HEK293 (cell line): Measurements from ENCODE around the gene SOX6.

Experiments used
- CTCF ChIA-PET: fragments of 350-600 bp; formaldehyde crosslinking; extraction: SDS; loops from one replicate; lab custom pipeline; 2021; ENCODE audit warnings: antibody characterized with exemption; lab: Yijun Ruan, JAX
- POLR2A ChIA-PET: fragments of 300-600 bp; formaldehyde crosslinking; extraction: SDS; loops from one replicate; lab custom pipeline; 2020; ENCODE audit warnings: antibody characterized with exemption, inconsistent platforms; lab: Yijun Ruan, JAX
- H3K27ac ChIP-seq: fragments of 200-500 bp; sonication (Bioruptor generic); 2 replicates; pipeline ENCODE4 v1.5.1; 2014; ENCODE audit warnings: low read depth, low read length, control low read depth, inconsistent platforms; ENCODE audit errors: extremely low read depth
- H3K36me3 ChIP-seq, 2 experiments: fragments of 200-500 bp in 1 of 2; sonication (Bioruptor generic) in 1 of 2; 1 replicate in 1 of 2; 2 replicates in 1 of 2; pipeline ENCODE4 v1.5.1; 2014 to 2017; ENCODE audit warnings: inconsistent platforms in 2 of 2, low read length in 2 of 2; ENCODE audit not compliant: control insufficient read depth in 2 of 2, insufficient read depth in 1 of 2
- H3K4me1 ChIP-seq: fragments of 200-500 bp; sonication (Bioruptor generic); 2 replicates; pipeline ENCODE4 v1.5.1; 2014; ENCODE audit warnings: mild to moderate bottlenecking, low read length, inconsistent platforms; ENCODE audit not compliant: control insufficient read depth, insufficient read depth
- H3K4me3 ChIP-seq: 2 replicates; pipeline ENCODE4 v1.5.1; 2011; ENCODE audit warnings: low read depth, mild to moderate bottlenecking, control low read depth, low read length, moderate library complexity
- H3K9me3 ChIP-seq: fragments of 200-500 bp; sonication (Bioruptor generic); 2 replicates; pipeline ENCODE4 v1.5.1; 2014; ENCODE audit warnings: low read depth, low read length, inconsistent platforms; ENCODE audit not compliant: control insufficient read depth, insufficient read depth
- GLI4 ChIP-seq: fragments of 450-650 bp; formaldehyde crosslinking; IDR thresholded peaks from 2 replicates; pipeline ENCODE4 v1.5.1; 2016; ENCODE audit warnings: missing biosample characterization, missing genetic modification characterization
- HOXC10 ChIP-seq: sonication (generic); formaldehyde crosslinking; IDR thresholded peaks from 2 replicates; pipeline ENCODE4 v1.8.1; 2023; ENCODE audit warnings: mild to moderate bottlenecking, missing genetic modification reagents
- KLF8 ChIP-seq: fragments of 450-650 bp; formaldehyde crosslinking; IDR thresholded peaks from 2 replicates; pipeline ENCODE4 v1.5.1; 2016; ENCODE audit warnings: missing biosample characterization, missing genetic modification characterization
- OSR2 ChIP-seq: fragments of 450-650 bp; formaldehyde crosslinking; IDR thresholded peaks from 2 replicates; pipeline ENCODE4 v1.5.1; 2016; ENCODE audit warnings: missing biosample characterization, missing genetic modification characterization
- ZNF341 ChIP-seq: fragments of 450-650 bp; formaldehyde crosslinking; IDR thresholded peaks from 2 replicates; pipeline ENCODE4; 2016; ENCODE audit warnings: low read depth, missing biosample characterization, missing genetic modification characterization
- ZNF416 ChIP-seq: fragments of 450-650 bp; formaldehyde crosslinking; IDR thresholded peaks from 2 replicates; pipeline ENCODE4 v1.5.1; 2016; ENCODE audit warnings: missing biosample characterization, missing genetic modification characterization
- ZNF555 ChIP-seq: fragments of 450-650 bp; formaldehyde crosslinking; conservative IDR thresholded peaks from 2 replicates; pipeline ENCODE4 v1.5.1; 2017; ENCODE audit warnings: missing biosample characterization, mild to moderate bottlenecking, missing genetic modification characterization, inconsistent platforms
- ZNF621 ChIP-seq: fragments of 450-650 bp; formaldehyde crosslinking; IDR thresholded peaks from 2 replicates; pipeline ENCODE4 v1.5.1; 2017; ENCODE audit warnings: missing biosample characterization, missing genetic modification characterization
- ZNF747 ChIP-seq: fragments of 450-650 bp; formaldehyde crosslinking; IDR thresholded peaks from 2 replicates; pipeline ENCODE4 v1.5.1; 2016; ENCODE audit warnings: missing biosample characterization, missing genetic modification characterization
- TF ChIP-seq, protein P1 (sequence below): fragments of 450-650 bp; formaldehyde crosslinking; IDR thresholded peaks from 2 replicates; pipeline ENCODE4 v1.5.1; 2016; ENCODE audit warnings: missing biosample characterization, missing genetic modification characterization
- TF ChIP-seq, protein P2 (sequence below): fragments of 450-650 bp; IDR thresholded peaks from 2 replicates; pipeline ENCODE4 v1.5.1; 2018; ENCODE audit warnings: missing biosample characterization, mild to moderate bottlenecking, missing genetic modification characterization
- TF ChIP-seq, protein P3 (sequence below): fragments of 450-650 bp; formaldehyde crosslinking; IDR thresholded peaks from 2 replicates; pipeline ENCODE4 v1.5.1; 2016; ENCODE audit warnings: missing biosample characterization, missing genetic modification characterization
- TF ChIP-seq, protein P4 (sequence below): fragments of 450-650 bp; formaldehyde crosslinking; IDR thresholded peaks from 2 replicates; pipeline ENCODE4 v1.5.1; 2017; ENCODE audit warnings: missing biosample characterization, missing genetic modification characterization
- TF ChIP-seq, protein P5 (sequence below): fragments of 450-650 bp; formaldehyde crosslinking; IDR thresholded peaks from 2 replicates; pipeline ENCODE4 v1.5.1; 2016; ENCODE audit warnings: missing biosample characterization, missing genetic modification characterization

The SOX6 gene

DNA sequence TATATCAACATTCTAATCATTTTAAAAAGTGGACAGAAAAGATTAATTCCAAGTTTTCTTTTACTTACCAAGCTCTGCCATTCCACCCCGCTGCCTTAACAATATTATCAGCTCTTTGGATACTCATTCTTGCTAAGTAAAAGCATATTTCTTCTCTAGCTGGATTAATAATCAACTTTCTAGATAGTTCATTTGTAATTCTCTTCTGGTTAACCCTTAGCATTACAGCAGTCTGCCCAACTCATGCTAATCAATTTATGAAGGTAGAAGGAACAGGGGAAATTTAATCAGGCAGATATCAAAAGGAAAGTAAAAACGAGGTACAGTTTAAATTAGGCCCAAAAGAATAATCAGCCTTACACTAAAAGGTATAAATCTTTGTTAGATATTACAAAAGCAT, 41.0 kb upstream of the SOX6 start:
- H3K4me3 ChIP-seq: no peak overlapping the region
- CTCF ChIA-PET: no interaction called here
- no peak overlapping the region for H3K27ac ChIP-seq
- TF ChIP-seq KLF8 (tag by site-specific recombination) (no peak), OSR2 (no peak), GLI4 (tag by site-specific recombination) (no peak)
- TF ChIP-seq, protein P1, sequence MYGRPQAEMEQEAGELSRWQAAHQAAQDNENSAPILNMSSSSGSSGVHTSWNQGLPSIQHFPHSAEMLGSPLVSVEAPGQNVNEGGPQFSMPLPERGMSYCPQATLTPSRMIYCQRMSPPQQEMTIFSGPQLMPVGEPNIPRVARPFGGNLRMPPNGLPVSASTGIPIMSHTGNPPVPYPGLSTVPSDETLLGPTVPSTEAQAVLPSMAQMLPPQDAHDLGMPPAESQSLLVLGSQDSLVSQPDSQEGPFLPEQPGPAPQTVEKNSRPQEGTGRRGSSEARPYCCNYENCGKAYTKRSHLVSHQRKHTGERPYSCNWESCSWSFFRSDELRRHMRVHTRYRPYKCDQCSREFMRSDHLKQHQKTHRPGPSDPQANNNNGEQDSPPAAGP (tag by site-specific recombination): no peak
- TF ChIP-seq, protein P2, sequence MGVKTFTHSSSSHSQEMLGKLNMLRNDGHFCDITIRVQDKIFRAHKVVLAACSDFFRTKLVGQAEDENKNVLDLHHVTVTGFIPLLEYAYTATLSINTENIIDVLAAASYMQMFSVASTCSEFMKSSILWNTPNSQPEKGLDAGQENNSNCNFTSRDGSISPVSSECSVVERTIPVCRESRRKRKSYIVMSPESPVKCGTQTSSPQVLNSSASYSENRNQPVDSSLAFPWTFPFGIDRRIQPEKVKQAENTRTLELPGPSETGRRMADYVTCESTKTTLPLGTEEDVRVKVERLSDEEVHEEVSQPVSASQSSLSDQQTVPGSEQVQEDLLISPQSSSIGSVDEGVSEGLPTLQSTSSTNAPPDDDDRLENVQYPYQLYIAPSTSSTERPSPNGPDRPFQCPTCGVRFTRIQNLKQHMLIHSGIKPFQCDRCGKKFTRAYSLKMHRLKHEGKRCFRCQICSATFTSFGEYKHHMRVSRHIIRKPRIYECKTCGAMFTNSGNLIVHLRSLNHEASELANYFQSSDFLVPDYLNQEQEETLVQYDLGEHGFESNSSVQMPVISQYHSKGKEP (tag by site-specific recombination): no peak
- no peaks in the 10 kb centered on the region for H3K36me3 ChIP-seq
- POLR2A ChIA-PET: no interaction called here
- H3K9me3 ChIP-seq: no peaks in the 10 kb centered on the region
- no peaks in the 10 kb centered on the region; the same call in 1 of the 2 replicates for H3K4me1 ChIP-seq

DNA sequence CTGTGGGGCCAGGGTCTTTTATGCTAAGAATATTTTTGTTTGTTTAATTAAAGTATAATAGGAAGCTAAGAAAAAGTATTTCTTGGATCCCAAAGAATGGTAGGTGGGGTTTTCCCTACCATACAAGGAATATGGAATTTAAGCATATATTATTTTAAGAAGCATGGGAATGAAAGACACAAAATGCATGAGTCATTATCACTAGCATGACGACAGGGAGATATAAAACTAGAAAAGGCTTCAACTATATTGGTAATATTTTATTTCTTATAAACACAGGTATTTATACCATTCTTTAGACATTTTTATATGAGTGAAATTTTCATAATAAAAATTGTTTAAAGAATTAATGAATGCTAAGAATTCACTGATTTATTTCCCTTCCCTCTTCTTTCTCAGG, 39.3 kb upstream of the SOX6 start:
- H3K27ac ChIP-seq: no peak overlapping the region
- POLR2A ChIA-PET: interaction anchor here (0.5 kb wide), 1 partner anchor 746 kb away, joined by 5 read pairs; no protein-coding TSS in a partner anchor

More for the DNA sequence above, 39.3 kb upstream of the SOX6 start:
- TF ChIP-seq HOXC10 (no peak), ZNF416 (tag by site-specific recombination) (no peak), ZNF555 (tag by site-specific recombination) (no peak), ZNF747 (no peak), ZNF341 (tag by site-specific recombination) (no peak), ZNF621 (no peak)
- TF ChIP-seq, protein P3, sequence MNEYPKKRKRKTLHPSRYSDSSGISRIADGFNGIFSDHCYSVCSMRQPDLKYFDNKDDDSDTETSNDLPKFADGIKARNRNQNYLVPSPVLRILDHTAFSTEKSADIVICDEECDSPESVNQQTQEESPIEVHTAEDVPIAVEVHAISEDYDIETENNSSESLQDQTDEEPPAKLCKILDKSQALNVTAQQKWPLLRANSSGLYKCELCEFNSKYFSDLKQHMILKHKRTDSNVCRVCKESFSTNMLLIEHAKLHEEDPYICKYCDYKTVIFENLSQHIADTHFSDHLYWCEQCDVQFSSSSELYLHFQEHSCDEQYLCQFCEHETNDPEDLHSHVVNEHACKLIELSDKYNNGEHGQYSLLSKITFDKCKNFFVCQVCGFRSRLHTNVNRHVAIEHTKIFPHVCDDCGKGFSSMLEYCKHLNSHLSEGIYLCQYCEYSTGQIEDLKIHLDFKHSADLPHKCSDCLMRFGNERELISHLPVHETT (tag by site-specific recombination): no peak
- TF ChIP-seq, protein P1 (tag by site-specific recombination): no peak
- TF ChIP-seq, protein P4, sequence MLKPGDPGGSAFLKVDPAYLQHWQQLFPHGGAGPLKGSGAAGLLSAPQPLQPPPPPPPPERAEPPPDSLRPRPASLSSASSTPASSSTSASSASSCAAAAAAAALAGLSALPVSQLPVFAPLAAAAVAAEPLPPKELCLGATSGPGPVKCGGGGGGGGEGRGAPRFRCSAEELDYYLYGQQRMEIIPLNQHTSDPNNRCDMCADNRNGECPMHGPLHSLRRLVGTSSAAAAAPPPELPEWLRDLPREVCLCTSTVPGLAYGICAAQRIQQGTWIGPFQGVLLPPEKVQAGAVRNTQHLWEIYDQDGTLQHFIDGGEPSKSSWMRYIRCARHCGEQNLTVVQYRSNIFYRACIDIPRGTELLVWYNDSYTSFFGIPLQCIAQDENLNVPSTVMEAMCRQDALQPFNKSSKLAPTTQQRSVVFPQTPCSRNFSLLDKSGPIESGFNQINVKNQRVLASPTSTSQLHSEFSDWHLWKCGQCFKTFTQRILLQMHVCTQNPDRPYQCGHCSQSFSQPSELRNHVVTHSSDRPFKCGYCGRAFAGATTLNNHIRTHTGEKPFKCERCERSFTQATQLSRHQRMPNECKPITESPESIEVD (tag by site-specific recombination): no peak
- TF ChIP-seq, protein P5, sequence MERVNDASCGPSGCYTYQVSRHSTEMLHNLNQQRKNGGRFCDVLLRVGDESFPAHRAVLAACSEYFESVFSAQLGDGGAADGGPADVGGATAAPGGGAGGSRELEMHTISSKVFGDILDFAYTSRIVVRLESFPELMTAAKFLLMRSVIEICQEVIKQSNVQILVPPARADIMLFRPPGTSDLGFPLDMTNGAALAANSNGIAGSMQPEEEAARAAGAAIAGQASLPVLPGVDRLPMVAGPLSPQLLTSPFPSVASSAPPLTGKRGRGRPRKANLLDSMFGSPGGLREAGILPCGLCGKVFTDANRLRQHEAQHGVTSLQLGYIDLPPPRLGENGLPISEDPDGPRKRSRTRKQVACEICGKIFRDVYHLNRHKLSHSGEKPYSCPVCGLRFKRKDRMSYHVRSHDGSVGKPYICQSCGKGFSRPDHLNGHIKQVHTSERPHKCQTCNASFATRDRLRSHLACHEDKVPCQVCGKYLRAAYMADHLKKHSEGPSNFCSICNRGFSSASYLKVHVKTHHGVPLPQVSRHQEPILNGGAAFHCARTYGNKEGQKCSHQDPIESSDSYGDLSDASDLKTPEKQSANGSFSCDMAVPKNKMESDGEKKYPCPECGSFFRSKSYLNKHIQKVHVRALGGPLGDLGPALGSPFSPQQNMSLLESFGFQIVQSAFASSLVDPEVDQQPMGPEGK (tag by site-specific recombination): no peak
- H3K4me1 ChIP-seq: no peaks in the 10 kb centered on the region; the same call in 1 of the 2 replicates
- no peak overlapping the region for H3K4me3 ChIP-seq
- H3K9me3 ChIP-seq: no peaks in the 10 kb centered on the region
- CTCF ChIA-PET: no interaction called here
- H3K36me3 ChIP-seq: no peaks in the 10 kb centered on the region
